HG03064 (cell line): ENCODE results near the gene GIT1.

Experiments used
- ATAC-seq: cut with Tn5 transposase; IDR thresholded peaks from one replicate; pipeline ENCODE4 v1.9.1; 2021; ENCODE audit warnings: low read depth; ENCODE audit not compliant: unreplicated experiment

GIT1 gene

GRCh38 chr17:29589524-29590410 is at the start of gene GIT1:
TSS of gene GIT1 (minus strand) at chr17:29589648. CDS start at chr17:29589378, 270 bp downstream.
- ATAC-seq: peak; percentile 47

- no peak for ATAC-seq
These were observed 44.4 kb upstream of the GIT1 start for GRCh38 chr17:29633886-29634285.

- no peak for ATAC-seq
These were observed 41.3 kb upstream of the GIT1 start for GRCh38 chr17:29630630-29631193.

GRCh38 chr17:29629839-29630238 is 40.4 kb upstream of the GIT1 start:
- no peak for ATAC-seq

GRCh38 chr17:29628644-29629043 is 39.2 kb upstream of the GIT1 start:
- no peak for ATAC-seq

GRCh38 chr17:29627951-29628350 is 38.5 kb upstream of the GIT1 start:
- ATAC-seq: no peak

- no peak for ATAC-seq
These were observed 35.7 kb upstream of the GIT1 start for GRCh38 chr17:29625037-29625750.

GRCh38 chr17:29624586-29624985 is 35.1 kb upstream of the GIT1 start:
- no peak for ATAC-seq

- no peak for ATAC-seq
These were observed 33.8 kb upstream of the GIT1 start for GRCh38 chr17:29623283-29623647.

GRCh38 chr17:29622337-29623282 is 33.2 kb upstream of the GIT1 start, which contains the start of gene CORO6:
TSS of gene CORO6 (minus strand) at chr17:29622912. CDS start at chr17:29621421, 1,491 bp downstream.
- peak; percentile 50 for ATAC-seq

- ATAC-seq: no peak
These were observed 32.3 kb upstream of the GIT1 start for GRCh38 chr17:29621751-29622194.

GRCh38 chr17:29620779-29621500 is 31.5 kb upstream of the GIT1 start:
- ATAC-seq: no peak

GRCh38 chr17:29620271-29620670 is 30.8 kb upstream of the GIT1 start:
- no peak for ATAC-seq

- no peak for ATAC-seq
These were observed 29.8 kb upstream of the GIT1 start for GRCh38 chr17:29619251-29619650.

GRCh38 chr17:29618272-29619065 is 29.0 kb upstream of the GIT1 start:
- ATAC-seq: no peak

GRCh38 chr17:29617481-29618271 is 28.2 kb upstream of the GIT1 start:
- no peak for ATAC-seq

- no peak for ATAC-seq
These were observed 27.7 kb upstream of the GIT1 start for GRCh38 chr17:29617125-29617480.
